Measurements from ENCODE around the gene JAM2. TPM values are rescaled to one million over a fixed set of nuclear protein-coding genes. Genes with fewer than 3 reads are reported as not detected.

Gene JAM2
- total and polyA plus RNA-seq, 2 of the 4 experiments (the other 2 are of a cell fraction): 0.72 to 2.1 TPM

- H2AK9ac ChIP-seq (replicated peaks; ENCODE audit: low read depth, low read length, poor library complexity): no peak overlapping the region
- intact Hi-C loops (cut with micrococcal nuclease): no loop called here
- no peak overlapping the region for H3K56ac ChIP-seq (ENCODE audit: extremely low read depth, insufficient read depth, low read length)
- H3K79me1 ChIP-seq (ENCODE audit: low read depth in 1 of 2, low read length in 2 of 2): no peaks in the 10 kb centered on the region
- no peaks in the 10 kb centered on the region for H3K9me1 ChIP-seq (ENCODE audit: insufficient read depth, low read length)
- no peaks in the 10 kb centered on the region for H3K4me1 ChIP-seq (ENCODE audit: control insufficient read depth, insufficient read depth, low read length)
- H3K23ac ChIP-seq (ENCODE audit: low read depth, low read length): no peak overlapping the region
- H4K5ac ChIP-seq (ENCODE audit: low read depth, low read length): no peak overlapping the region
- no peak overlapping the region for H3K27ac ChIP-seq (ENCODE audit: insufficient read depth, low read length)
- H4K8ac ChIP-seq (ENCODE audit: low read depth in 2 of 2, low read length in 2 of 2): no peak overlapping the region
- no peak overlapping the region for H3K18ac ChIP-seq (ENCODE audit: low read depth, low read length)
- no peak overlapping the region for H2BK15ac ChIP-seq (ENCODE audit: low read depth, low read length)
- H3K9me3 ChIP-seq (ENCODE audit: control insufficient read depth, insufficient read depth, low read length): no peaks in the 10 kb centered on the region
- POLR2A ChIA-PET (ENCODE audit: unreplicated experiment): no interaction called here
- H3K4me2 ChIP-seq (ENCODE audit: low read depth, low read length): no peak overlapping the region
- H3K4me3 ChIP-seq (ENCODE audit: insufficient read depth, low read depth, low read length): no peak overlapping the region
- BruUV-seq (replicated peaks): no TSS peak
- no peak overlapping the region for H2AFZ ChIP-seq (replicated peaks; ENCODE audit: low read length, poor library complexity)
- no CpG with 5 or more reads among the region's 2 CpGs for WGBS, 2 experiments (ENCODE audit: extremely low coverage in 2 of 2, insufficient read length in 1 of 2)
- H3K27me3 ChIP-seq (ENCODE audit: control insufficient read depth, insufficient read depth, low read length): no peaks in the 10 kb centered on the region
- in situ Hi-C loops (cut with MboI; ENCODE audit: low sequenced_read_pairs): no loop called here
- H2BK5ac ChIP-seq (ENCODE audit: low read depth, low read length, poor library complexity, severe bottlenecking): no peak overlapping the region
- no peak overlapping the region for H2BK120ac ChIP-seq (ENCODE audit: low read depth, low read length)
- no peaks in the 10 kb centered on the region for H3K36me3 ChIP-seq (ENCODE audit: control insufficient read depth, insufficient read depth, low read length)
- dilution Hi-C loops (cut with HindIII; ENCODE audit: low sequenced_read_pairs, unreplicated experiment): no loop called here
- no peak overlapping the region for H2BK20ac ChIP-seq (ENCODE audit: low read depth, low read length)
- H2AK5ac ChIP-seq (ENCODE audit: low read depth, low read length): no peak overlapping the region
- CTCF ChIA-PET: interaction anchor here (0.6 kb wide), 1 partner anchor 28 kb away, joined by 4 read pairs; no protein-coding TSS in a partner anchor
- DNase-seq: no peak
- H3K14ac ChIP-seq (replicated peaks; ENCODE audit: low read depth, low read length): no peak overlapping the region
- no peak overlapping the region for H3K4ac ChIP-seq (ENCODE audit: low read depth, low read length)
- H4K20me1 ChIP-seq (ENCODE audit: insufficient read depth, low read length): no peaks in the 10 kb centered on the region
- TF ChIP-seq CHD1 (IDR thresholded peaks at IDR 0.05; ENCODE audit: low read depth, low read length): no peak
- H4K91ac ChIP-seq (ENCODE audit: insufficient read depth, low read depth, low read length): no peak overlapping the region
- H3K9ac ChIP-seq (ENCODE audit: low read depth, low read length): no peak overlapping the region
- no peak for ATAC-seq (ENCODE audit: low read depth)
Measured at GRCh38 chr21:25656412-25656811, 17.4 kb downstream of the JAM2 start.
